Smooth muscle cell (in vitro differentiated cells): Measurements from ENCODE around the gene GLP2R. TPM values are rescaled to one million over a fixed set of nuclear protein-coding genes. Genes with fewer than 3 reads are reported as not detected.

Experiments
- DNase-seq: peaks from one replicate; lab custom pipeline; 2025; ENCODE audit not compliant: unreplicated experiment; lab: John Stamatoyannopoulos, UW
- H2AFZ ChIP-seq: fragments of 200-600 bp; sonication (generic); 2 replicates; pipeline ENCODE4 v1.6.0; 2016; ENCODE audit warnings: antibody characterized with exemption, low read depth, mild to moderate bottlenecking
- H3F3A ChIP-seq: fragments of 200-600 bp; sonication (generic); 2 replicates; pipeline ENCODE4 v1.6.0; 2017; ENCODE audit warnings: antibody characterized with exemption, low read depth
- H3K27ac ChIP-seq: fragments of 200-600 bp; sonication (generic); 2 replicates; pipeline ENCODE4 v1.5.1; 2016; ENCODE audit warnings: low read depth, mild to moderate bottlenecking
- H3K27me3 ChIP-seq: fragments of 200-600 bp; sonication (generic); 2 replicates; pipeline ENCODE4 v1.6.1; 2016; ENCODE audit warnings: low read depth, mild to moderate bottlenecking
- H3K36me3 ChIP-seq: fragments of 200-600 bp; sonication (generic); 2 replicates; pipeline ENCODE4 v1.5.1; 2016; ENCODE audit warnings: low read depth
- H3K4me1 ChIP-seq: fragments of 200-600 bp; sonication (generic); 2 replicates; pipeline ENCODE4 v1.5.1; 2016; ENCODE audit warnings: low read depth
- H3K4me2 ChIP-seq: fragments of 200-600 bp; sonication (generic); 2 replicates; pipeline ENCODE4 v1.6.0; 2016; ENCODE audit warnings: mild to moderate bottlenecking
- H3K4me3 ChIP-seq: fragments of 200-600 bp; sonication (generic); 2 replicates; pipeline ENCODE4 v1.5.1; 2016; ENCODE audit warnings: mild to moderate bottlenecking
- H3K79me2 ChIP-seq: fragments of 200-600 bp; sonication (generic); 2 replicates; pipeline ENCODE4 v1.6.0; 2016; ENCODE audit warnings: low read depth, mild to moderate bottlenecking
- H3K9ac ChIP-seq: fragments of 200-600 bp; sonication (generic); 2 replicates; pipeline ENCODE4 v1.6.0; 2016; ENCODE audit warnings: low read depth
- H3K9me3 ChIP-seq: fragments of 200-600 bp; sonication (generic); replicated peaks from 2 replicates; pipeline ENCODE4 v1.5.1; 2016; ENCODE audit warnings: low read depth
- H4K20me1 ChIP-seq: fragments of 200-600 bp; sonication (generic); 2 replicates; pipeline ENCODE4 v1.6.0; 2016; ENCODE audit warnings: low read depth
- CTCF ChIP-seq: fragments of 200-600 bp; sonication (generic); IDR thresholded peaks from 2 replicates; pipeline ENCODE4 v1.5.1; 2017; ENCODE audit warnings: borderline replicate concordance, mild to moderate bottlenecking, antibody characterized with exemption; ENCODE audit not compliant: insufficient read depth, poor library complexity, severe bottlenecking
- WGBS: methylation state at CpG from one replicate; pipeline ENCODE4 v1.1.7; 2016; ENCODE audit warnings: low lambda C conversion rate; 5-methylcytosine and 5-hydroxymethylcytosine counted together
- polyA plus RNA-seq: library from polyadenylated mRNA; unstranded; fragments of >200 nt; fragmentation: Nextera tagmentation; extraction: Ambion mirVana; gene quantifications from 2 replicates; pipeline ENCODE4 v1.2.1, GENCODE V29; 2016
- total RNA-seq: library from RNA; depleted of rRNA; stranded (reverse); fragments of >200 nt; gene quantifications from 2 replicates; pipeline ENCODE4 v1.2.3, GENCODE V29; 2014

GLP2R gene
- total and polyA plus RNA-seq, 2 experiments from 2014 or later = 0.03 to 0.45 TPM

DNA sequence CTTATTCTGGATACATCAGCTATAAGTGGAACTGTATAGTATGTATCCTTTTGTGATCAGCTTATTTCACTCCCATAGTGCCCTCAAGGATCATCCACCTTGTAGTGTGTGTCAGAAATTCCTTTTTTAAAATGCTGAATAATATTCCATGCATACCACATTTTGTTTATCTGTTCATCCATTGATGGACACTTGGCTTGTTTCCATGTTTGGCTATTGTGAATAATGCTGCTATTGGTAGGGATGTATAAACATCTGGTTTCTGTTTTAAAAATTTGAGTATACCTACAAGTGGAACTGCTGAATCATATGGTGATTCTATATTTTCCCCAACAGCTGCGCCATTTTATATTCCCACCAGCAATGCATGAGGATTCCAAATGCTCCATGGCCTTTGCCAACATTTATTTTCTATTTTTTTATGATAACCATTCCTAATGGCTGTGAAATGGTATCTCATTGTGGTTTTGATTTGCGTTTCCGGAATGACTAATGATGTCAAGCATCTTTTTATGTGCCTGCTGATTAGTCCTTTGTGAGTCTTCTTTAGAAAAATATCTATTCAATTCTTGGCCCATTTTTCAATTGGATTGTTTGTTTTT, 67.8 kb downstream of the GLP2R start:
- H3K4me2 ChIP-seq = no peak overlapping the region
- no peaks in the 10 kb centered on the region for H3K27me3 ChIP-seq
- H3K27ac ChIP-seq = no peak overlapping the region
- no peaks in the 10 kb centered on the region for H3K9me3 ChIP-seq
- H3K4me3 ChIP-seq = no peak overlapping the region
- H2AFZ ChIP-seq = no peak overlapping the region
- H3K4me1 ChIP-seq = no peaks in the 10 kb centered on the region
- H3F3A ChIP-seq = no peaks in the 10 kb centered on the region
- no peaks in the 10 kb centered on the region for H3K79me2 ChIP-seq
- no peak overlapping the region for H3K9ac ChIP-seq
- H3K36me3 ChIP-seq = no peaks in the 10 kb centered on the region
- 68% methylated on average over 3 of the region's 3 CpGs for WGBS
- no peak for TF ChIP-seq CTCF
- no peak for DNase-seq
- H4K20me1 ChIP-seq = no peaks in the 10 kb centered on the region

- Histone ChIP-seq H3K27me3 (no peaks in the 10 kb centered on the region), H4K20me1 (no peaks in the 10 kb centered on the region), H3K79me2 (no peaks in the 10 kb centered on the region), H3K36me3 (no peaks in the 10 kb centered on the region), H3K9me3 (no peaks in the 10 kb centered on the region), H3K4me3 (no peak overlapping the region), H3K9ac (no peak overlapping the region), H3F3A (no peaks in the 10 kb centered on the region), H2AFZ (no peak overlapping the region), H3K4me1 (no peaks in the 10 kb centered on the region), H3K4me2 (no peak overlapping the region), H3K27ac (no peak overlapping the region)
- TF ChIP-seq CTCF = no peak
- 95% methylated on average over 3 of the region's 3 CpGs for WGBS
- DNase-seq = no peak
These were observed 68.5 kb downstream of the GLP2R start for GRCh38 chr17:9894231-9894630.

GRCh38 chr17:9895923-9896322, 70.2 kb downstream of the GLP2R start:
- Histone ChIP-seq H3K79me2 (no peaks in the 10 kb centered on the region), H2AFZ (no peak overlapping the region), H3F3A (no peaks in the 10 kb centered on the region), H3K4me3 (no peak overlapping the region), H3K36me3 (no peaks in the 10 kb centered on the region), H3K9me3 (no peaks in the 10 kb centered on the region), H3K4me2 (no peak overlapping the region), H4K20me1 (no peaks in the 10 kb centered on the region), H3K4me1 (peaks cover 8% of the 10 kb centered on the region), H3K27me3 (no peaks in the 10 kb centered on the region), H3K9ac (no peak overlapping the region), H3K27ac (no peak overlapping the region)
- no peak for DNase-seq
- TF ChIP-seq CTCF = no peak

DNA sequence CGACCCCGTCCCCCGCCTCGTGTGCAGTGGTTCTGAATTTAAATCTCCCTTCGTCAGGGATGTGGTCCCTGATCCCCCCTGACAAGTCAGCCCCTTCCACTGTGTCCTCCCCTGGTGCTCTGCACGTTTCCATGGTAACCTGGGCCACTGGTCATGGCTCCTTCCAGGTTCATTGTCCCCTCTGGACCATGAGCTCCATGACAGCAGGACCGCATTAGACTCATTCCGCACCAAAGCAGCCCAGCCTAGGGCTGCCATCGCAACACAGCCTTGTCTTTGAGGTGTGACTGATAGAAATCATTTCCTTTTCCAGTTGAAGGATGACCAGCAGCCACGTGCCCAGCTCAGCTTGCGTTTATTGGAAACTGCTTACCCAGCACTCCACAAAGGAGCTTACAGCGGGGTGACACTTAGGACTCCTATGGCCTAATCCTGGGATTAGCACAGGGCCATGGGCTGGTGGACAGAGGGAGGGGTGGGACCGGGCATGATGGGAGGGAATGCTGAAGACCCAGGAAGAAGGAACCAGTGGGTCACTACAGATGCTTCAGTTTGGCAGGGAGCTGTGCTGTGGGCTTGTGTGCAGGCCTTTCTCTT, 71.7 kb downstream of the GLP2R start:
- no peaks in the 10 kb centered on the region for H3K9me3 ChIP-seq
- no peak overlapping the region for H3K4me2 ChIP-seq
- H3K4me1 ChIP-seq = peaks cover 20% of the 10 kb centered on the region
- H3K27me3 ChIP-seq = no peaks in the 10 kb centered on the region
- 65% methylated on average over 8 of the region's 13 CpGs for WGBS
- no peak overlapping the region for H2AFZ ChIP-seq
- H3K27ac ChIP-seq = no peak overlapping the region
- no peak overlapping the region for H3K9ac ChIP-seq
- no peaks in the 10 kb centered on the region for H3K79me2 ChIP-seq
- no peaks in the 10 kb centered on the region for H3F3A ChIP-seq
- H3K4me3 ChIP-seq = no peak overlapping the region
- no peak for TF ChIP-seq CTCF
- no peak for DNase-seq
- no peaks in the 10 kb centered on the region for H3K36me3 ChIP-seq
- no peaks in the 10 kb centered on the region for H4K20me1 ChIP-seq
